ENCODE measurements around the gene SERTAD3.
"Not testable (repeated sequence)": the region's sequence is repeated elsewhere in the genome, so short reads cannot be mapped to it uniquely, and the experiment has no call there.

Gene SERTAD3

DNA sequence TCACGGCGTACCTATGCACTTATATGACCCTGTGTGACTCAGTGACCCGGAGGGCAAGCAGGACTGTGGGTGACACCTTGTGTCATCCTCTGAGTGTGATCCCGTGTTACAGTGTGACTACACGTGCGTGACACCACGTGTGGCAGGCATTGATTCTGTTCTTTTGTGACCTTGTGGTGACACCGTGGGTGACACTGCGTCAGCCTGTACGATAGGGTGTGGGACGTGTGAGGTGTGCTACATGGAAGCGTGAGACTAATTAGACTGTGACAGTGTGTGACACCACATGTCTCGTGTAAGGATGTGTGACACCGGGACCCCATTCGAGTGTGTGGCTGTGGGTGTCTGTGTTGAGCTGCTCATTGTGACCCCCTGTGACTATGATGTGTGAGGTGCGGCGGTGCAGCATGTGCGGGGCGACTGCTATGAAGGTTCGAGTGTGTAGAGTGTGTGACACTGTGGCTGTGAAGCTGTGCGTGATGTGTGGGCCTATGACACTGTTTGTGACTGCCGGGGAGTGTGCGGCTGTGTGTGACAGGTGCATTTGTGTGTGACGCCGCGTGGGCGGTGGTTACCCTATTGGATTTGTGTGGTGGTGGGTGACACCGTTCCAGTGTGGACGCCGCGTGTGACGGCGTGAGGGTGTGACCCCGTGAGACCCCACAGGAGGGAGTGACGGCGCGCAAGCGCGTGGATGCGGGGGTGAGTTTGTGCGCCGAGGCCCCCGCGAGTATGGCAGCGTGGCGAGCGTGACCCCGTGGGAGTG, 22.3 kb upstream of the SERTAD3 start:
- H3K9ac ChIP-seq (ENCODE audit: low read depth, low read length): no peak overlapping the region
- H3K4me2 ChIP-seq (ENCODE audit: low read length): peak overlapping the region; percentile 92
- H3K4me1 ChIP-seq (ENCODE audit: control insufficient read depth, insufficient read depth, low read length): peaks cover 29% of the 10 kb centered on the region
- H3K9me3 ChIP-seq (replicated peaks; ENCODE audit: low read length): no peaks in the 10 kb centered on the region
- no peaks in the 10 kb centered on the region for H3K36me3 ChIP-seq (ENCODE audit: insufficient read depth, low read length)
- H3K4me3 ChIP-seq (ENCODE audit: low read length): peak overlapping the region; percentile 67
- peaks cover 8% of the 10 kb centered on the region for H3K27me3 ChIP-seq (ENCODE audit: control insufficient read depth, insufficient read depth, low read length)

DNA sequence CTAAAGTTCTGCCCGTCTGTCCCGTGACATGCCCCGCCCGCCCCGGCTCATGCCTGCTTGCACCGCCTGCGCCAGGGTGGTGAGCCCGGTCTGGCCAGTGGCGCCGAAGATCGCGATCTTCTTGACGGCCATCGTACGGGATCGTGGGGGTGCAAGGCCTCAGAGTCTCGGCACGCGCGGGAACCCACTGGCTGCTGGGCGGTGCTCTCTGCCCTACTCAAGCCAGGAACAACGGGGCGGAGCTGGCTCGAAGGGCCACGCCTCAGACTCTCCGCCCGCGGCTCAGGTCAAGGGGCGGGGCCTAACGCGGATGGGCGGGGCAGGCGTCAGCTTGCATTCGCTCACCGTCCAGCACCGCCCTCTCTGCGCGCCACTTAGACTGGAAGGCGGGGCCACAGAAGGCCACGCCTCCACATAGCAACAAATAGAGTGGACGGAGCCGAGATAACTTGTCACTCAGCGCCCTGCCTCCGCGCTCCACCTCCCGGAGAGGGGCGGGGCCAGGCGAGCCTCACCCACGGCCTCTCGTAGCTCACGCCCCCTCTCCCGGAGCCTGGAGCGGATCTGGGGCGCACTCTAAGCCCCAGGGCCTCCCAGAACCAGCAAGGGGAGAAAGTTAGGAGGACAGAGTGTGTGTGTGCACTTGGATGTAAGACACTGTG, 21.6 kb upstream of the SERTAD3 start, which contains the start of gene BLVRB:
Gene BLVRB, minus strand, starts transcription at position 189 of the 662 bp plus-strand sequence. Its CDS starts 57 bp downstream, at position 132.
- H3K4me1 ChIP-seq (ENCODE audit: control insufficient read depth, insufficient read depth, low read length): peaks cover 29% of the 10 kb centered on the region
- no peaks in the 10 kb centered on the region for H3K9me3 ChIP-seq (replicated peaks; ENCODE audit: low read length)
- peak within 1 kb of the TSS; percentile 92 for H3K4me2 ChIP-seq (ENCODE audit: low read length)
- H3K36me3 ChIP-seq (ENCODE audit: insufficient read depth, low read length): no peaks in the 10 kb centered on the region
- peaks cover 8% of the 10 kb centered on the region for H3K27me3 ChIP-seq (ENCODE audit: control insufficient read depth, insufficient read depth, low read length)
- H3K4me3 ChIP-seq (ENCODE audit: low read length): peak within 1 kb of the TSS; percentile 83
- H3K9ac ChIP-seq (ENCODE audit: low read depth, low read length): peak within 1 kb of the TSS; percentile 83

DNA sequence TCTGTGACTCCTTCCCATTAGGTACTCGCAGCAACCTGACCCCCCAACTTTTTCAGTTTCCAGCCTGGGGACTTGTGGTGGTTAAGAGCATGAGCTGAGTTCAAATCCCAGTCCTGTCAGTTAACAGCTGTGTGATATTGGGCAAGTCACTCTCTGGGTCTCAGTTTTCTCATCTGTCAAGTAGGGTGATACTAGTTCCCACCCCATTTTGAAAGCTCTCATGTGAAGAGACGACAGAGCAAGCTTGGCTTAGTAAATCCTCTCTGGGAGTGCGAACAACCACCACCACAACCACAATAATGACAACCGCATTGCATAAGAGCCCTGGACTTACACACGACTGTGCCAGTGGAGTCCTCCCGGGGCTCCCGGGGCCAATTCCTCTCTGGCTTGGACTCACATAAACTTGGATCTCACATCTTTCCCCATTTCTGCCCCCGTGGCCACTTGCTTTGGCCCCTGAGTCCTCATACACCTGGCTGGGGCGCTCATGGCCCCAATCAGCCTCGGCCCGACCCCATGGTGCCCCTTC, 21.0 kb upstream of the SERTAD3 start:
- Histone ChIP-seq H3K9me3 (replicated peaks; ENCODE audit: low read length) (no peaks in the 10 kb centered on the region), H3K36me3 (ENCODE audit: insufficient read depth, low read length) (no peaks in the 10 kb centered on the region), H3K4me1 (ENCODE audit: control insufficient read depth, insufficient read depth, low read length) (peaks cover 29% of the 10 kb centered on the region), H3K4me2 (ENCODE audit: low read length) (peak overlapping the region; percentile 87), H3K4me3 (ENCODE audit: low read length) (peak overlapping the region; percentile 83), H3K27me3 (ENCODE audit: control insufficient read depth, insufficient read depth, low read length) (peaks cover 8% of the 10 kb centered on the region), H3K9ac (ENCODE audit: low read depth, low read length) (peak overlapping the region; percentile 83)

DNA sequence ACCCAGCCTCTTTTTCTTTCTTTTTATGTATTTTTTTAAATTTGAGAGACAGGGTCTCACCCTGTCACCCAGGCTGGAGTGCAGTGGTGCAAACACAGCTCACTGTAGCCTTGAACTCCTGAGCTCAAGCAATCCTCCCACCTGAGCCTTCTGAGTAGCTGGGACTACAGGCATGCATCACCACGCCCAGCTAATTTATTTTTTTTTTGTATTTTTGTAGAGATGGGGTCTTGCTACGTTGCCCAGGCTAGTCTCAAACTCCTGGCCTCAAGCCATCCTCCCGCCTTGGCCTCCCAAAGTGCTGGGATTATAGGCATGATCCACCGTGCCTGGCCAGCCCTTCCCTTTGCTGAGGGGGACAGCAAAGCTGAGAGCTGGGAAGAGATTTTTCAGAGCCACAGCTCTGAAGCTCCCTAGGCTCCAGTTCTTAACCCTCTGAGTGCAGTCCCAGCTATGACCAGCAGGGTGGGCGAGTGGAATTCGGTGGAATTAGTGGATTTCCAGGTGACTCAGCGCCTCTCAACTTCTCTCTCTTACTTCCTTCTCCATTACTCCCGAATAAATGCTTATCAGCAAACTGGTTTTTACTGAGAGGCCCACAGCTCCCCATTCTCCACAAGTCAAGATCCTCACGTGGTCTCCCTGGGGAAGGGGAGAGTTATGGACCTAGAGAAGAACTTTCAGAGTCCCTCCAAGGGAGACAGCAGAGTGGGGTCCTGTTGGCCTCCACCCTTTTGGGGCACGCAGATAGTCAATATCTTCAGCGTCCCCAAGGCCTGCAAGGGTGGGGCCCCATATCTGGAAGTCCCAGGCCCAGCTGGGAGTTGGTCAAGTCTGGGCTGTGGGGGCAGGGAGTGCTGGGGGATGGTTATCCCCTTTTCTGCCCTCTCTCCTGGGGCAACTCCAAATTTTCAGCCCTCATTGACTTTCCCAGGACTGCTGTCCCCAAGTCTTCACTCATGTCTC, 20.2 kb upstream of the SERTAD3 start:
- Histone ChIP-seq H3K9ac (ENCODE audit: low read depth, low read length) (peak overlapping the region; percentile 83), H3K36me3 (ENCODE audit: insufficient read depth, low read length) (no peaks in the 10 kb centered on the region), H3K9me3 (replicated peaks; ENCODE audit: low read length) (no peaks in the 10 kb centered on the region), H3K4me3 (ENCODE audit: low read length) (peak overlapping the region; percentile 83), H3K4me1 (ENCODE audit: control insufficient read depth, insufficient read depth, low read length) (peaks cover 29% of the 10 kb centered on the region), H3K4me2 (ENCODE audit: low read length) (peak overlapping the region; percentile 87), H3K27me3 (ENCODE audit: control insufficient read depth, insufficient read depth, low read length) (peaks cover 8% of the 10 kb centered on the region)

DNA sequence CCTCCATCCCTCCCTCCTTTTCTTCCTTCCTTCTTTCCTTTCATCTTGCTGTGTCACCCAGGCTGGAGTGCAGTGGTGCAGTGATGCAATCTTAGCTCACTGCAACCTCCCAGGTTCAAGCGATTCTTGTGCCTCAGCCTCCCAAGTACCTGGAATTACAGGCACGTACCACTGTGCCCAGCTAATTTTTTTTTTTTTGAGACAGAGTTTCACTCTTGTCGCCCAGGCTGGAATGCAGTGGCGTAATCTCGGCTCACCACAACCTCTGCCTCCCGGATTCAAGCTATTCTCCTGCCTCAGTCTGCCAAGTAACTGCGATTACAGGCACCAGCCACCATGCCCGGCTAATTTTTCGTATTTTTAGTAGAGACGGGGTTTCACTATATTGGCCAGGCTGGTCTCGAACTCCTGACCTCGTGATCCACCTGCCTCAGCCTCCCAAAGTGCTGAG, 19.5 kb upstream of the SERTAD3 start:
- not testable (repeated sequence) for H3K36me3 ChIP-seq (ENCODE audit: insufficient read depth, low read length); H3K4me3 ChIP-seq (ENCODE audit: low read length); H3K27me3 ChIP-seq (ENCODE audit: control insufficient read depth, insufficient read depth, low read length); H3K9me3 ChIP-seq (replicated peaks; ENCODE audit: low read length)
- H3K4me1 ChIP-seq (ENCODE audit: control insufficient read depth, insufficient read depth, low read length): peaks cover 29% of the 10 kb centered on the region
- peak overlapping the region; percentile 7 for H3K4me2 ChIP-seq (ENCODE audit: low read length)
- peak overlapping the region; percentile 9 for H3K9ac ChIP-seq (ENCODE audit: low read depth, low read length)

DNA sequence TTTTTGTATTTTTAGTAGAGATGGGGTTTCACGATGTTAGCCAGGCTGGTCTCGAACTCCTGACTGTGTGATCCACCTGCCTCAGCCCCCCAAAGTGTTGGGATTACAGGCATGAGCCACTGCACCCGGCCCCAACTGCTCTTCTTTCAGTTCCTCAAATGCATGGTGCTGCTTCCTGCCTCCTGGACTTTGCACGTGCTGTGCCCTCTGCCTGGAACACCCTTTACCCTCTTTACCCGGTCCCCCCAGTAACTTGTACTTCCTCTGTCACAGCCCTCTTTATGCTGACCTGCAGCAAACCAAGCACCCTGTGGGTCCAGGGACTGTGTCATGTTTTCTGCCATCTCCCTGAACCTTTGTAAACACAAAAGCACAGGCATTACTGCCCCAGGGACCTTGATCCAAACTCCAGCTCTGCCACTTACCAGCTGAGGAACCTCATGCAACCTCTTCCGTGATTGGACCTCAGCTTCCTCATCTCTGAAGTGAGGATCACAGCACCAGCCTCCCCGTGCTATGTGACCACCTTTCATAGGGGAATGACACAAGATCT, 17.6 kb upstream of the SERTAD3 start:
- Histone ChIP-seq H3K4me1 (ENCODE audit: control insufficient read depth, insufficient read depth, low read length) (peaks cover 28% of the 10 kb centered on the region), H3K27me3 (ENCODE audit: control insufficient read depth, insufficient read depth, low read length) (peaks cover 7% of the 10 kb centered on the region), H3K9me3 (replicated peaks; ENCODE audit: low read length) (no peaks in the 10 kb centered on the region), H3K4me2 (ENCODE audit: low read length) (no peak overlapping the region), H3K4me3 (ENCODE audit: low read length) (no peak overlapping the region), H3K36me3 (ENCODE audit: insufficient read depth, low read length) (peaks cover 3% of the 10 kb centered on the region), H3K9ac (ENCODE audit: low read depth, low read length) (no peak overlapping the region)

DNA sequence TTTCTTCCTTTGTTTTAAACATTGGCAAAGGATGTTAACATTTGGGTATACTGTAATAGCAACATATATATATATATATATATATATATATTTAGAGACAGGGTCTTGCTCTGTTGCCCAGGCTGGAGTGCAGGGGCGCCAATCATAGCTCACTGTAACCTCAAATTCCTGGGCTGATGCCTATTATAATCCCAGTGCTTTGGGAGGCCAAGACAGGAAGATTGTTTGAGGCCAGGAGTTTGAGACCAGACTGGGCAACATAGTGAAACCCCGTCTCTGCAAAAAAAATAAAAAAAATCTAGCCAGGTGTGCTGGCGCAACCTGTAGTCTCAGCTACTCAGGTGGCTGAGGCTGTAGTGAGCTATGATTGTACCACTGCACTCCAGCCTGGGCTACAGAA, 16.1 kb upstream of the SERTAD3 start:
- peaks cover 20% of the 10 kb centered on the region for H3K4me1 ChIP-seq (ENCODE audit: control insufficient read depth, insufficient read depth, low read length)
- H3K9me3 ChIP-seq (replicated peaks; ENCODE audit: low read length): no peaks in the 10 kb centered on the region
- H3K27me3 ChIP-seq (ENCODE audit: control insufficient read depth, insufficient read depth, low read length): no peaks in the 10 kb centered on the region
- H3K36me3 ChIP-seq (ENCODE audit: insufficient read depth, low read length): peaks cover 3% of the 10 kb centered on the region
- H3K4me2 ChIP-seq (ENCODE audit: low read length): no peak overlapping the region
- H3K9ac ChIP-seq (ENCODE audit: low read depth, low read length): no peak overlapping the region
- no peak overlapping the region for H3K4me3 ChIP-seq (ENCODE audit: low read length)

DNA sequence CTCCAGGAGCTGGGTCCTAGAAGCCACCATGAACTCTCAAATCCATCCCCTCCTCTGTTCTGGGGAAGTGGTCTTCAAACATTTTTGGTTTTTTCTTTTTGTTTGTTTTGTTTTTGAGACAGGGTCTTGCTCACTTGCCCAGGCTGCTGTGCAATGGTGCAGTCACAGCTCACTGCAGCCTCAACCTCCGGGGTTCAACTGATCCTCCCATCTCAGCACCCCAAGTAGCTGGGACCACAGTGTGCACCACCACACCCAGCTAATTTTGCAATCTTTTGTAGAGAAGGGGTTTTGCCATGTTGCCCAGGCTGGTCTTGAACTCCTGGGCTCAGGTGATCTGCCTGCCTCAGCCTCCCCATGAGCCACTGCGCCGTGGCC, 14.5 kb upstream of the SERTAD3 start:
- Histone ChIP-seq H3K27me3 (ENCODE audit: control insufficient read depth, insufficient read depth, low read length) (no peaks in the 10 kb centered on the region), H3K4me3 (ENCODE audit: low read length) (no peak overlapping the region), H3K9me3 (replicated peaks; ENCODE audit: low read length) (no peaks in the 10 kb centered on the region), H3K4me1 (ENCODE audit: control insufficient read depth, insufficient read depth, low read length) (peaks cover 4% of the 10 kb centered on the region), H3K36me3 (ENCODE audit: insufficient read depth, low read length) (peaks cover 3% of the 10 kb centered on the region), H3K4me2 (ENCODE audit: low read length) (no peak overlapping the region), H3K9ac (ENCODE audit: low read depth, low read length) (no peak overlapping the region)

DNA sequence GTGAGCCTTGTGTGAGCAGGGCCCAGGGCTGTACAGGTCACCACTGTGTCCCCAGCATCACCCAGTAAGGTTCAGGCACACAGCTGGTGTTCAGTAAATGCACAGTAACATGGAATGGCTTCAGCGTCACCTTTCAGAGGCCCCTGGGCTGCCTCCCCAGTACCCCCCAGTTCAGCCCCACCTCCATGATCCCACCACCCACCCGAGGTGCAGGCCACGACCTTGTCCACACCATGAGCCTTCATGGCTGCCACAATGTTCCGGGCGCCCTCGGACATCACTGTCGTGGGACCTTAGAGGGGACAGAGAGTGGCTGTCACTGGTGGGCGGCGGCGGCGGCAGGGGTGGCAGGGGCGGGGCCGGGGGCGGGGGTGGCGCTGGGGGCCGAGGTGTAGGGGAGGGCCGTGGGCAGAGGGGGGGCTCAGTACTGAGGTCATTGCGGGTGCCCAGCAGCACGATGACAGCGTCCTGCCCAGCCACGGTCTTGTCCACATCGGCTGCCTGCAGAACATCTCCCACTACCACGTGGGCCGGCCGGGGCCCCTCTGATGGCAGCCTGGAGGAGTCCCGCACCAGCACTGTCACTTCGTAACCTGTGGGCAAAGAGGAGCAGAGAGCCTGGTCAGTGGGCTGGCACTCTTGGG, 13.9 kb upstream of the SERTAD3 start:
- Histone ChIP-seq H3K4me2 (ENCODE audit: low read length) (no peak overlapping the region), H3K4me3 (ENCODE audit: low read length) (no peak overlapping the region), H3K4me1 (ENCODE audit: control insufficient read depth, insufficient read depth, low read length) (peaks cover 1% of the 10 kb centered on the region), H3K27me3 (ENCODE audit: control insufficient read depth, insufficient read depth, low read length) (no peaks in the 10 kb centered on the region), H3K9ac (ENCODE audit: low read depth, low read length) (no peak overlapping the region), H3K36me3 (ENCODE audit: insufficient read depth, low read length) (peaks cover 3% of the 10 kb centered on the region), H3K9me3 (replicated peaks; ENCODE audit: low read length) (no peaks in the 10 kb centered on the region)

DNA sequence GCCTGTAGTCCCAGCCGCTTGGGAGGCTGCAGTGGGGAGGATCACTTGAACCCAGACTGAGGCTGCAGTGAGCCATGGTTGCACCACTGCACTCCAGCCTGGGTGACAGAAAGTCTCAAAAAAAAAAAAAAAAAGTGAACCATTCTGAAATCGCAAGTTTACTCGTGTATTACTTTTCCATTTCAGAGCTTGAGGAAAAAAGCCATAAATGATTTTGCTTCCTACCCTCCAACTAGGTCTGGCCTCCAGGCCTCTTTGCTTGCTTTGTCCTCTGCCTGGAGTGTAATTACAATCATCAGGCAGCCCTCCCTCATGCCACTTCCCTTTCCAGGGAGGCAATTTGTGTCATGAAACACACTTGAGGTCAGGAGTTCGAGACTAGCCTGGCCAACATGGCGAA, 12.9 kb upstream of the SERTAD3 start:
- H3K4me1 ChIP-seq (ENCODE audit: control insufficient read depth, insufficient read depth, low read length): no peaks in the 10 kb centered on the region
- H3K4me3 ChIP-seq (ENCODE audit: low read length): no peak overlapping the region
- peaks cover 3% of the 10 kb centered on the region for H3K36me3 ChIP-seq (ENCODE audit: insufficient read depth, low read length)
- H3K9me3 ChIP-seq (replicated peaks; ENCODE audit: low read length): no peaks in the 10 kb centered on the region
- H3K9ac ChIP-seq (ENCODE audit: low read depth, low read length): no peak overlapping the region
- no peak overlapping the region for H3K4me2 ChIP-seq (ENCODE audit: low read length)
- H3K27me3 ChIP-seq (ENCODE audit: control insufficient read depth, insufficient read depth, low read length): no peaks in the 10 kb centered on the region

All from skeletal muscle satellite cell (primary cell).